ENCODE data around the gene ASH1L.
"Not testable (repeated sequence)": the region's sequence is repeated elsewhere in the genome, so short reads cannot be mapped to it uniquely, and the experiment has no call there.

Gene ASH1L

GRCh38 chr1:155457266-155457665, 105.3 kb downstream of the ASH1L start:
- TF ChIP-seq POLR2A (IDR thresholded peaks at IDR 0.05; ENCODE audit: low read depth, low read length) = no peak
- peak; percentile 30 for FAIRE-seq
- no peak for DNase-seq (ENCODE audit: insufficient read length, low spot score)

DNA sequence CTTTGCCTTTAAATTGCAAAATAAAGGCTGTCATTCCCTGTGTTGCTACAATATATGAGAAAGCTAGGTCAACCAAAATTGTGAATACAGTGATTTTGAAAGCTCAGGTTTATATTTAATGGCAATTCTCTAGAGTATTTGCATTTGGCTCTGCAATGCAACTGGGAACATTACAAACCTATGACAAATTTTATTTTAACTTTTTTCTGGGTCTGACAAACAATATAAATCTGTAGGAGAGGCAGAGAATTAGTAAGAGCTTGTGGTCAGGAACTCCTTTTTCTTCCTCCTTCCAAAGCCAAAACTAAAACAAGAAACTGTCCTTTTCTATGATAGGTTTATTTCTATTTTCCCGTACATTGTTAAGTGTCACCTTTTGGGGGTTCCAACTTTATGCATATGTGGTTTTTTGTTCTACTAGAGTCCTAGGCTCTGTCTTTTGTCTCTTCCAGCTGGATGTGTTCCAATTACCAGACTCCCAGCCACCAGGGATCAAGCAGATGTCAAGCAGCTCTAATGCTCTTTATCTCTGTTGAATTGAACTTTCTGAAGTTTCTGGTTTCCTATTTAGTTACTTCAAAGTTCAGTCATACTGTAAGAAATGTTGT, 106.9 kb downstream of the ASH1L start:
- DNase-seq (ENCODE audit: insufficient read length, low spot score) (no peak), FAIRE-seq (no peak)
- no peak for TF ChIP-seq POLR2A (IDR thresholded peaks at IDR 0.05; ENCODE audit: low read depth, low read length)

DNA sequence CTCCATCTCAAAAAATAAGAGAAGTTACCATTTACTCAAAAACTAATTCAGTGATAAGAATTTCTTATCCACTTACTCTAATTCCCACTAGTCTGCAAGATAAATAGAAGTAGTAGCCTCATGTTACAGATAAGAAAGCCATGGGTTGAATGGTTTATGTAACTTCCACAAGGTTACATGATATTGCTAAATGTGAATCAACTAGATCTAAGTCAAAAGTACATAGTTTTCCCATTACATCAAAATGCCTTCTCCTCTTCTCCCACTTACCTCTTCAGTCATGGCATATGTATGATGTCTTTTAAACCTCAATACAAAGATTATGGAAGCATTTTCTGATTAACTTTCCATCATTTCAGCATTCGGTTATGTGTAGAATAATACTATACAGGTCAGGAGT, 108.5 kb downstream of the ASH1L start:
- TF ChIP-seq POLR2A (IDR thresholded peaks at IDR 0.05; ENCODE audit: low read depth, low read length) = no peak
- peak; percentile 27 for FAIRE-seq

DNA sequence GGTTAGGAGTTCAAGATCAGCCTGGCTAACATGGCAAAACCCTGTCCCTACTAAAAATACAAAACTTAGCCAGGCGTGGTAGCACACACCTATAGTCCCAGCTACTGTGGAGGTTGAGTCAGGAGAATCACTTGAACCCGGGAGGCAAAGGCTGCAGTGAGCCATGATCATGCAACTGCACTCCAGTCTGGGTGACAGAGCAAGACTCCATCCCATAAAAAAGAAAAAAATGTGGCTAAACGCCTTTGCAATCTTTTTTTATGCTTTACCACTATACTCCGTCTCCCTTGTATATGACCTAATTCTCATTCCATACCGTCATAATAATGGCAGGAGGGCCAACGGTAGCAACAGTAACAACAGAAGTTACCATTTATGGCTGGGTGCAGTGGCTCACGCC, 109.5 kb downstream of the ASH1L start:
- FAIRE-seq = no peak
- no peak for DNase-seq (ENCODE audit: insufficient read length, low spot score)
- TF ChIP-seq POLR2A (IDR thresholded peaks at IDR 0.05; ENCODE audit: low read depth, low read length) = no peak

More for the DNA sequence above, 108.5 kb downstream of the ASH1L start:
- no peak for DNase-seq (ENCODE audit: insufficient read length, low spot score)

- DNase-seq (ENCODE audit: insufficient read length, low spot score) (no peak), FAIRE-seq (no peak)
- TF ChIP-seq POLR2A (IDR thresholded peaks at IDR 0.05; ENCODE audit: low read depth, low read length) = no peak
Observed at GRCh38 chr1:155451199-155451598, 111.4 kb downstream of the ASH1L start.

DNA sequence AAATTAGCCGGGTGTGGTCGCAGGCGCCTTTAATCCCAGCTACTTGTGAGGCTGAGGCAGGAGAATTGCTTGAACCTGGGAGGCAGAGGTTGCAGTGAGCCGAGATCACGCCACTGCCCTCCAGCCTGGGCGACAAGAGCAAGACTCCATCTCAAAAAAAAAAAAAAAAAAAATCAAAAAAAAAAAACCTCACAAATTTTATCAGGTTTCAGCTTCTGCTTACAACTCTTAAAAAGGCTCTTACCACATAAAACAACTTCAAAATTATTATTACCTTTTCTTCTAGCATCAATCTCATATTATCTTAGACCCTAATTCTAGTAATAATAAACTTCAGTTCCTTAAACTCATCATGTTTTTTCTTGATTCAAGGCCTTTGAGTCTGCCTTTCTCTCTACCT, 120.2 kb downstream of the ASH1L start:
- not testable (repeated sequence) for FAIRE-seq

DNA sequence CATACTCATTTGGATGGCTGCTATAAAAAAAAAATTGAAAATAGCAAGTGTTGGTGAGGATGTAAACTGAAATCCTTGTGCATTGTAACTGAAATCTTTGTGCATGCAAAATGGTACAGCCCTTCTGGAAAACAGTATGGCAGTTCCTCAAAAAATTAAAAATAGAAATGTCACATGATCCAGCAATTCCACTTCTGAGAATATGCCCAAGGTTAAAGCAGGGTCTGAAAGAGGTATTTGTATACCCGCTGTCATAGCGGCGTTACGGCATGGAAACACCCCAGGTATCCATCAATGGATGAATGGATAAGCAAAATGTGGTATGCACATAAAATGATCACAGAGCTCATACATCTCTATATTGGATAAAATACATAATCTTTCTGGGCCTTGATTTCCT, 125.2 kb downstream of the ASH1L start:
- no peak for FAIRE-seq
- DNase-seq (ENCODE audit: insufficient read length, low spot score) = no peak
- TF ChIP-seq POLR2A (IDR thresholded peaks at IDR 0.05; ENCODE audit: low read depth, low read length) = no peak

More for the DNA sequence above, 120.2 kb downstream of the ASH1L start:
- DNase-seq (ENCODE audit: insufficient read length, low spot score) = not testable (repeated sequence)

DNA sequence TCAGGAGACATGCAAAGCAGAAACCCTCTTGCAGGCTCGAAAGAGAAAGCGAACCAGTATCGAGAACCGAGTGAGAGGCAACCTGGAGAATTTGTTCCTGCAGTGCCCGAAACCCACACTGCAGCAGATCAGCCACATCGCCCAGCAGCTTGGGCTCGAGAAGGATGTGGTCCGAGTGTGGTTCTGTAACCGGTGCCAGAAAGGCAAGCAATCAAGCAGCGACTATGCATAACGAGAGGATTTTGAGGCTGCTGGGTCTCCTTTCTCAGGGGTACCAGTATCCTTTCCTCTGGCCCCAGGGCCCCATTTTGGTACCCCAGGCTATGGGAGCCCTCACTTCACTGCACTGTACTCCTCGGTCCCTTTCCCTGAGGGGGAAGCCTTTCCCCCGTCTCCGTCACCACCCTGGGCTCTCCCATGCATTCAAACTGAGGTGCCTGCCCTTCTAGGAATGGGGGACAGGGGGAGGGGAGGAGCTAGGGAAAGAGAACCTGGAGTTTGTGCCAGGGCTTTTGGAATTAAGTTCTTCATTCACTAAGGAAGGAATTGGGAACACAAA, 128.7 kb downstream of the ASH1L start:
- not testable (repeated sequence) for FAIRE-seq; DNase-seq (ENCODE audit: insufficient read length, low spot score)

- FAIRE-seq; DNase-seq (ENCODE audit: insufficient read length, low spot score): not testable (repeated sequence)
Observed at GRCh38 chr1:155433128-155433830, 129.3 kb downstream of the ASH1L start.

DNA sequence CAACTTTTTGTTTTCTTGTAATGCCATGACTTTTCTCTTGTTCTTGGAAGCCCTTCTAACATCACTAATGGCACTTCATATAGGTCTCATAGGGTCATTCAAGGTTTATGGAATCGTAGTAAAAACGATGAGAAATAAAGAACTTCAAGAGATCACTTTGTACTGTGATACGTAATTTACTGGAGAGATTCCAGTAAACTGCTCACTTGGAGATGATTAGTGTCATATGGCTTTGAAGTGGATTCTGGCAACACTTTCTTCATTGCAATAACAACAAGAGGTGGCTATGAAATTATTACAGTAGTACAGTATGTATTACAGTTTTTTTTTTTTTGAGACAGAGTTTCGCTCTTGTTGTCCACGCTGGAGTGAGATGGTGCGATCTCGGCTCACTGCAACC, 138.5 kb downstream of the ASH1L start:
- no peak for FAIRE-seq
- no peak for DNase-seq (ENCODE audit: insufficient read length, low spot score)
- no peak for TF ChIP-seq POLR2A (IDR thresholded peaks at IDR 0.05; ENCODE audit: low read depth, low read length)

- DNase-seq (ENCODE audit: insufficient read length, low spot score) (no peak), FAIRE-seq (no peak)
- TF ChIP-seq POLR2A (IDR thresholded peaks at IDR 0.05; ENCODE audit: low read depth, low read length) = no peak
Observed at GRCh38 chr1:155420788-155421187, 141.8 kb downstream of the ASH1L start.

DNA sequence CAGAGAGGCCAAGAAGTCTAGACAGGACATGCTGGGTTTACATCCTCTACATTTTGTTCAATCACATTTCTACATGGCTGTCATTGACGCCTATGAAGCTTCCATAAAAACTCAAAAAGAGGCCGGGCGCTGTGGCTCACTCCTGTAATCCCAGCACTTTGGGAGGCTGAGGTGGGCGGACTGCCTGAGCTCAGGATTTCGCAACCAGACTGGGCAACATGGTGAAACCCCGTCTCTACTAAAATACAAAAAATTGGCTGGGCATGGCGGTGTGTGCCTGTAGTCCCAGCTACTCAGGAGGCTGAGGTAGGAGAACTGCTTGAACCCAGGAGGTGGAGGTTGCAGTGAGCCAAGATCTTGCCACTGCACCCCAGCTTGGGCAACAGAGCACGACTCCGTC, 150.8 kb downstream of the ASH1L start:
- FAIRE-seq; DNase-seq (ENCODE audit: insufficient read length, low spot score): not testable (repeated sequence)

GRCh38 chr1:155410931-155411330, 151.7 kb downstream of the ASH1L start:
- FAIRE-seq (no peak), DNase-seq (ENCODE audit: insufficient read length, low spot score) (no peak)
- TF ChIP-seq POLR2A (IDR thresholded peaks at IDR 0.05; ENCODE audit: low read depth, low read length) = no peak

DNA sequence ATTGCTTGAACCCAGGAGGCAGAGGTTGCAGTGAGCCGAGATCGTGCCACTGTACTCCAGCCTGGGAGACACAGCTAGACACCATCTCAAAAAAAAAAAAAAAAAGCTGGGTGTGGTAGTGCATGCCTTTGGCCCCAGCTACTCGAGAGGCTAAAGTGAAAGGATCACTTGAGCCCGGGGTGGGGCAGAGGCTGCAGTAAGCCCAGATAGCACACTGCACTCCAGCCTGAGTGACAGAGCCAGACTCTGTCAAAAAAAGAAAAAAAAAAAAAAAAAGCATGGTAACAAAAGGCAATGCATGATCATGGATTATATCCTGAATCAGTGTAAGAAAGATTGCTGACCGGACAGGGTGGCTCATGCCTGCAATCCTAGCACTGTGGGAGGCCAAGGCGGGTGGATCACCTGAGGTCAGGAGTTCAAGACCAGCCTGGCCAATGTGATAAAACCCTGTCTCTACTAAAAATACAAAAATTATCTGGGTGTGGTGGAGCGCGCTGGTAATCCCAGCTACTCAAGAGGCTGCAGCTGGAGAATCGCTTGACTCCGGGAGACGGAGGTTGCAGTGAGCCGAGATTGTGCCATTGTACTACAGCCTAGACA, 165.6 kb downstream of the ASH1L start:
- FAIRE-seq = no peak
- DNase-seq (ENCODE audit: insufficient read length, low spot score) = no peak
- TF ChIP-seq POLR2A (IDR thresholded peaks at IDR 0.05; ENCODE audit: low read depth, low read length) = no peak

DNA sequence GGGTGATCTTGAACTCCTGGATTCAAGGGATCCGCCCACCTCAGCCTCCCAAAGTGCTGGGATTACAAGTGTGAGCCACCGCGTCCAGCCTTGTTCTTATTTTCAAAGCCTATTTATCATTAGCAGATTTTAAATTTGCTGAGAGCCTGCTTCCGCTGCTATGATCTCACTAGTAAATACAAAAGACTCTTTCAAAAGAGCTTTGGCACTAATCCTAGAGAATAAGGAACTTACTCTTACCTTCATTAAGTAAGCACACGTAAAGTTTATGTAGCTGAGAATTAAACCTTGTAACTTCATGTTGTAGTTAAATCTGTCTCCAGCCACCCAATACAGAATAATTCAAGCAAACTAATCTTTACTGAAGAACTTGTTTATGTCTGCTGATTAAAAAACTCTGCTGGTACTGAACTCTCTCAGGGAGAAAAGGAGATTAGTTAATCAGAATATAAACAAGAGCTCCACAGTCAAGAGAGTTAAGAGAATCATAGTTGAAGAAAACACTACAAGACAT, 169.6 kb downstream of the ASH1L start:
- FAIRE-seq (no peak), DNase-seq (ENCODE audit: insufficient read length, low spot score) (no peak)
- TF ChIP-seq POLR2A (IDR thresholded peaks at IDR 0.05; ENCODE audit: low read depth, low read length) = no peak
